Memory B cell (primary cell): Measurements from ENCODE around the gene BSND.

Experiments used
- ATAC-seq: fragments of 150-1000 bp; cut with Tn5 transposase; 2 replicates; pipeline ENCODE4 v1.10.0; 2021; ENCODE audit warnings: low read depth, mild to moderate bottlenecking, moderate library complexity
- DNase-seq, 2 donors: peaks; one replicate each; pipeline ENCODE4 v3.0.0; 2022; ENCODE audit warnings: low spot score in 2 of 2
- H3K27ac Mint-ChIP-seq: one replicate; pipeline ENCODE4 v1.8.0; 2022; ENCODE audit warnings: mild to moderate bottlenecking, moderate library complexity, mixed read lengths
- H3K27me3 Mint-ChIP-seq: one replicate; pipeline ENCODE4 v1.8.0; 2022; ENCODE audit warnings: mixed read lengths
- H3K36me3 Mint-ChIP-seq: one replicate; pipeline ENCODE4 v1.8.0; 2022; ENCODE audit warnings: mild to moderate bottlenecking, mixed read lengths
- H3K4me1 Mint-ChIP-seq: one replicate; pipeline ENCODE4 v1.8.0; 2022; ENCODE audit warnings: mixed read lengths
- H3K4me3 Mint-ChIP-seq: one replicate; pipeline ENCODE4 v1.8.0; 2022; ENCODE audit warnings: mild to moderate bottlenecking, moderate library complexity, mixed read lengths
- H3K9me3 Mint-ChIP-seq: one replicate; pipeline ENCODE4 v1.8.0; 2022; ENCODE audit warnings: mixed read lengths

BSND gene

DNA sequence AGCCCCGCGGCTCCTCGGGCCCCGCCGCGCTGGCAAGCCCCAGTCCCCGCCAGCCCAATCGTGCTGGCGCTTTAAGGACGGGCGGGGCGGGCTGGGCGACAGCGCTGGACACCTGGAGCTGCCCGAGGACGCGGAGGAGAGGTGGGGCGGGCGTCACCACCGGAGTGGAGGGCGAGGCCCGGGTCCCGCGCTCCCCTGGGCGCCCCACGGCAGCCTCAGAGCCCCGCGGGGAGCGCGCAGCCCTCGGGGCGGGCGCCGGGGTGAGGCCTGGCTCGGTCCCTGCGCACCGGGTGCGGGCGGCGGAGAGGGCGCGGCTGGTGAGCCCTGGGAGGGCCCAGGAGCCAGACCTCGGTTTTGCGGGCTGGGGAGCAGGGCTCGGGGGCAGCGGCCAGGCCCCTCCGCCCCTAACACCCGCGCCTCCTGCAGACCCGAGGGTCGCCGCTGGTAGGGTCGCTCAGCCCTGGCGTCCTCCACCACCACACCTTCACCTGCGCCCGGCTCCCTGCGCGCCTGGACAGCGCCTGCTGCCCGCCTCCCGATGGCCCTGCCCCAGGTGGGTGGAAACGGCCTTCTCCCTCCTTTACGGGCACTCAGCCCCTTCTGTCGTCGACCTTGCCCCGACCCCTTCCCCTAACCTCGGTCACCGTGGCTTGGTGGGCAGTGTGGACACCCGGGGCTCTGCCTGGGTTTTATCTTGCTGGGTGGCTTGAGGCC, 18.0 kb upstream of the BSND start, which contains the start of gene TMEM61:
TMEM61 (plus strand) TSS at position 101 of the 714 bp plus-strand sequence; CDS start at position 539, 438 bp downstream.
- H3K27ac Mint-ChIP-seq: no peak within 1 kb of the TSS
- DNase-seq (no peak), ATAC-seq (no peak)
- no peaks in the 10 kb centered on the region for H3K4me1 Mint-ChIP-seq
- H3K36me3 Mint-ChIP-seq: no peaks in the 10 kb centered on the region
- H3K4me3 Mint-ChIP-seq: no peak within 1 kb of the TSS
- H3K9me3 Mint-ChIP-seq: no peaks in the 10 kb centered on the region
- H3K27me3 Mint-ChIP-seq: peaks cover 20% of the 10 kb centered on the region

DNA sequence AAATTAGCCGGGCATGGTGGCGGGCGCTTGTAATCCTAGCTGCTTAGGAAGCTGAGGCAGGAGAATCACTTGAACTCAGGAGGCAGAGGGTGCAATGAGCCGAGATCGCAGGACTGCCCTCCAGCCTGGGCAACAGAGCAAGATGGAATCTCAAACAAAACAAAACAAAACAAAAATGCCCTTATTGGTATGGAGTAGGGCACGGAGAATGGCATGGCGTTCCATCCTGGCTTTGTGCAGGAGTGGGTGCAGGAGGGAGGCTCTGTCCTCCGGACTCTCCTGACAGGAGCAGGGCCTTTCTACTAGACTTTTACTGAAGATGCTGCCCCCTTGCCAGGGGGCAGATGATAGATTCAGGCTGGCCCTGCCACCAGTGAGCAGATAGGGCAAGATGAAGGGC, 17.3 kb upstream of the BSND start:
- no peak for ATAC-seq

DNA sequence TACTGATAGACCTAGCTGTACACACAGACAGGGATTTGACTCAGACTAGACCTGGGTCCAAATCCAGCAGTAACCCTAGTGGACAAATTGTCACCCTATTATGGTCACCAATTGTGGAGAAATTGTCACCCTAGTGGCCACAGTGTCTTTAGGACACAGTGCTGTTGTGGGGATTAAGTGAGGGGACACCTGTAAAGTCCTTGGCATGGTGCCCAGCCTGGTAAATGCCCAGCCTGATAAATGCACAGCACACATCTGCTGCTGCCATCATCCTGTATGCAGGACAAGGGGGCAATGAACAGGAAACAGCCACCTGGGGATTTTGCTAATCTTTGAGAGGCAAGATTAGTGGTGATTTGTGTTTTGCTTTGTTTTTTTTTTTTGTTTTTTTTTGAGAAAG, 16.0 kb upstream of the BSND start:
- DNase-seq (no peak), ATAC-seq (no peak)
- Mint-ChIP-seq H3K9me3 (no peaks in the 10 kb centered on the region), H3K36me3 (no peaks in the 10 kb centered on the region), H3K27me3 (peaks cover 22% of the 10 kb centered on the region), H3K4me3 (no peak overlapping the region), H3K4me1 (no peaks in the 10 kb centered on the region), H3K27ac (no peak overlapping the region)

More for the DNA sequence above, 17.3 kb upstream of the BSND start:
- Mint-ChIP-seq H3K36me3 (no peaks in the 10 kb centered on the region), H3K27ac (no peak overlapping the region), H3K4me1 (no peaks in the 10 kb centered on the region), H3K9me3 (no peaks in the 10 kb centered on the region), H3K4me3 (no peak overlapping the region), H3K27me3 (peaks cover 19% of the 10 kb centered on the region)
- DNase-seq: no peak

DNA sequence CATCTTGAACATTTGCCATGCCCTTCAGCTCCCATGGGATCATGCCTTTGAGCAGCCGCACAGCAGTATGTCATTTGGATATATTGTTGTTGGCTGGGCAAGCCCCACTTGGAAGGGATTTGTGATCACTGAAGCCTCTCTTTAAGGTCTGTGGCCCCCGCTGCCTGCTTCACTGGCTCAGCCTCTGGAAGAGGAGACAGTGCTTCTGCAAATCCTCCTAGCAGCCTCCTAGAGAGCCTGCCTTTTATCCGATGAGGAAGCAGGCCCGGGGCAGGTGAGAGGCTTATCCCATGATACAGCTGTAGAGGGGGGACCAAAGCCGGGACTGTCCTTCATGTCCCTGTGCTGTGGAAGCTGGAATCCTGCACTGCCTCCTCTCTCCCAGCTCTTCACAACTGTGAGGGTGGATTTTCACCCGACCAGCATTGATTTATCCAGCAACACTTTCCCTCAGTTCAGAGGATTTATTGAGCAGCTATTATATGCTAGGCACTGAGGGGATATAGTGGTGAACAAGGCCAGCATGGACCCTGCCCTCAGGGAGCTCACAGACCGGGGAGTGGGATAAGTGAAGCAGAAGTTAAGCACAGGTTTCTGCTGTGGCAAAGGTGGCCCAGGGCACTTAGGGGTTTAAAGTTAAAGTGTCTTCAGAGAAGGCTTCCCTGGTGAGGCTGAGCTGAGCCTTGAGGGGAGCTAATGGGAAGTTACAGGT, 14.4 kb upstream of the BSND start:
- H3K4me3 Mint-ChIP-seq: no peak overlapping the region
- no peak for DNase-seq
- H3K36me3 Mint-ChIP-seq: no peaks in the 10 kb centered on the region
- peaks cover 19% of the 10 kb centered on the region for H3K27me3 Mint-ChIP-seq
- H3K27ac Mint-ChIP-seq: no peak overlapping the region
- no peaks in the 10 kb centered on the region for H3K9me3 Mint-ChIP-seq
- ATAC-seq: no peak
- H3K4me1 Mint-ChIP-seq: no peaks in the 10 kb centered on the region

DNA sequence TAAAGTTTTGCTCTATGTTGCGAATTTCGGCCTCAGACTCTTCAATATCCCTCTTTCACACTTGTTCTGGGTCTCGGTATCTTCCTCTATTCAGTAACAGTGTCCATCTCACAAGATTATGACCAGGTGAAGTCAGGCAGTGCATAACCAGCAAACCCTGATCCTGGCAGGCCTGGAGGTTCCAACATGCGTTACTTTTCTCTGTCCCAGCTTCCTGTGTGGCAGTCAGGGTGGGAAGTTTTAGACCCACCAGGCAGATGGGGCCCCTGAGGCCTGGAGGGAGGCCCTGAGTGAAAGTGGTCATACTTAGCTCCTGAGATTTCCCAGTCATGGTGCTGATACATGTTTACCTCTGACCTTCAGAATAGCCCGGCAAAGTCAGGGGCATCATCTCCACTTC, 13.2 kb upstream of the BSND start:
- H3K27ac Mint-ChIP-seq: no peak overlapping the region
- no peak for DNase-seq
- H3K27me3 Mint-ChIP-seq: peaks cover 14% of the 10 kb centered on the region
- no peaks in the 10 kb centered on the region for H3K36me3 Mint-ChIP-seq
- no peak for ATAC-seq
- H3K9me3 Mint-ChIP-seq: no peaks in the 10 kb centered on the region
- no peak overlapping the region for H3K4me3 Mint-ChIP-seq
- H3K4me1 Mint-ChIP-seq: no peaks in the 10 kb centered on the region

DNA sequence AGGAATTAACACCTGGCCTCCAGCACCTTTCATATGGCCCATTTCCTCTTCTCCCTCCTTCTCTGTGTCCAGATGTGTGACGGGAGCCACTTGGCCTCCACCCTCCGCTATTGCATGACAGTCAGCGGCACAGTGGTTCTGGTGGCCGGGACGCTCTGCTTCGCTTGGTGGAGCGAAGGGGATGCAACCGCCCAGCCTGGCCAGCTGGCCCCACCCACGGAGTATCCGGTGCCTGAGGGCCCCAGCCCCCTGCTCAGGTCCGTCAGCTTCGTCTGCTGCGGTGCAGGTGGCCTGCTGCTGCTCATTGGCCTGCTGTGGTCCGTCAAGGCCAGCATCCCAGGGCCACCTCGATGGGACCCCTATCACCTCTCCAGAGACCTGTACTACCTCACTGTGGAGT, 12.7 kb upstream of the BSND start:
- Mint-ChIP-seq H3K4me3 (no peak overlapping the region), H3K27me3 (peaks cover 12% of the 10 kb centered on the region), H3K27ac (no peak overlapping the region), H3K9me3 (no peaks in the 10 kb centered on the region), H3K4me1 (no peaks in the 10 kb centered on the region), H3K36me3 (no peaks in the 10 kb centered on the region)
- DNase-seq (no peak), ATAC-seq (no peak)

DNA sequence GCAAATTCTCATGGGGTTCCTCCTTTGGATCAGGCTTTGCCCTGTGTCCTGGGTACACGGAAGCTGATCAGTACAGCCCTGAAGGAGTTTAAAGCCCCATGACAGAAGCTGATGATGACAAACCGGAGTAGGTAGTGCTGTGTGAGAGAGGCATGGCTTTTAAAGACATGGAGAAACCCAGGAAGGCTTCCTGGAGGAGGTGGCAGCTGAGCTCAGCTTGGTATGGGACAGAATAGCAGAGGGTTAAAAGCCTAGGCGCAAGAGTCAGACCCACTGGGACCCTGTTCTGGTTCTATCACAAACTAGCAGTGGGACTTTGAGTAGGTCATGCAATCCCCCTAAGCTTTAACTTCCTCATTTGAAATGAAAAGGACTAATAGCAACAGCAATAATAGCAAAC, 12.2 kb upstream of the BSND start:
- H3K27me3 Mint-ChIP-seq: peaks cover 8% of the 10 kb centered on the region
- ATAC-seq: no peak
- no peak for DNase-seq
- H3K27ac Mint-ChIP-seq: no peak overlapping the region
- no peaks in the 10 kb centered on the region for H3K36me3 Mint-ChIP-seq
- H3K4me3 Mint-ChIP-seq: no peak overlapping the region
- H3K9me3 Mint-ChIP-seq: no peaks in the 10 kb centered on the region
- no peaks in the 10 kb centered on the region for H3K4me1 Mint-ChIP-seq

DNA sequence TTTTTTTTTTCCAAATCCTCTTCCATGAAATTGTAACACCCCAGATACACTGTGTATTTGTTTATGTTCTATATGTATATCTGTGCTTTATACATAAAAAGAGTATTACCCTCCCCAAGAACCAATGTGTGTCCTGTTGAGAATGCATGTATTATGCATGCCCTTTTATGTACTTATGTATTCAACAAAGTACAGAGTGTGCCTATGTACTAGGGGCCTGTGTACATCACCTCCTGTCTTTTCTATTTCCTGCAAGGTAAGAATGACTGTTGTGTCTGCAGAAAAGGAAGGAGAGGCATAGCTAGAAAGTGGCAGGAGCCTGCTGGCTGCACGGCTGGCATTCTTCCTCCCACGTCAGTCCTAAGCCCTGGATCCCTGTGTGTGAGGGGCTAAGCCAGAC, 11.3 kb upstream of the BSND start:
- DNase-seq: no peak
- Mint-ChIP-seq H3K36me3 (no peaks in the 10 kb centered on the region), H3K27ac (no peak overlapping the region), H3K9me3 (no peaks in the 10 kb centered on the region), H3K4me1 (no peaks in the 10 kb centered on the region), H3K4me3 (no peak overlapping the region), H3K27me3 (peaks cover 3% of the 10 kb centered on the region)
- no peak for ATAC-seq

DNA sequence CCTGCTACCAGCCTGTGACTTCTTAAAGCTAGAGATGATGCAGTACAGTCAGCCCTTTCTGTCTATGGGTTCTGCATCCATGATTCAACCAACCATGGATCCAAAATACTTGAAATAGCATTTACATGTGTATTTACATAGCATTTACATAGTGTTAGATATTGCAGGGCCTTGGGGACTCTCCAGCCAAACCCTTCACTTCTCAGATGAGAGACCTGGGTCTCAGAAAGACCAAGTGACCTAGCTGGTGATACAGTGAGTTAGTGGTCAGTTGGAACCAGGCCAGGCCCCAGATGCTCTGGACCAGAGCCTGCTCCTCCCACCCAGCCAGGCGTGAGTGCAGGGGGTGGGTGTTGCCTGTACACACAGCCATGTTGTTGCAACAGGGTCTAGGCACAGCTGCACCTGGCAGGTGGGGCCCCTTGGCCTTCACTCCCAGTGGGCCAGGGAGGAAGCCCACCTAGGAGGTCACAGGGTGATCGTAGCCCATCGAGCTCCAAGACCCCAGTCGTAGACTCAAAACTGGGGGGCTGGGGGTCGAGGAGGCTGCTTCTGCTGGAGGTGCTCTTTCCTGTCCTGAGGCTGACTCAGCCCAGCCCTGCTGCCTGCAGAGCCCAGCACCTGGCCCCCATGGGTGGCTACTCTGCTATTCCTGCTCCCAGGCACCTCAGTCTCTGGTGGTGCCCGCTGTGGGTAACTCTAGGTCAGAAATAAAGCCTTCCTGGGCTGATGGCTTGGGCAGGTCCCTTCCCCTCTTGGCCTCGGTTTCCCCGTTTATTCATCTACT, 10.6 kb upstream of the BSND start:
- H3K9me3 Mint-ChIP-seq: no peaks in the 10 kb centered on the region
- no peak for ATAC-seq
- H3K4me3 Mint-ChIP-seq: no peak overlapping the region
- no peaks in the 10 kb centered on the region for H3K36me3 Mint-ChIP-seq
- no peak for DNase-seq
- no peaks in the 10 kb centered on the region for H3K4me1 Mint-ChIP-seq
- H3K27me3 Mint-ChIP-seq: peaks cover 3% of the 10 kb centered on the region
- no peak overlapping the region for H3K27ac Mint-ChIP-seq

DNA sequence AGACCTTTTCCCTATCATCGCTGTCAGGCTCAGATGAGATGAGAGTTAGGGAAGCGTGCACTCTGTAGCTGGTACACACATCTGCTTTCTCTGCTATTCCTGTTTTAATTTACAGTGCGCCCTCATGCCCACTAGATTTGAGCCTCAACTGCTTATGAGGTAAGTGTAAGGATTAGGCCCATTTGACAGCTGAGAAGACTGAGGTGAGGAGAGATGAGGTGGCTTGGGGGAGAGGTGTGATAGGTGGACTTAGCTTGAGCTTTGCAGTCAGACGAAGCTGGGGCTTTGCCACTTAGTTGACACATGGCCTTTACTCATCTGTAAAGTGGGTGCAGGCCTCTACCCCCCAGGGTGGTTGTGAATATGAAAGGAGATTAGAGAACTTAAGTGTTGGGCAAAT, 9.8 kb upstream of the BSND start:
- H3K4me1 Mint-ChIP-seq: no peaks in the 10 kb centered on the region
- H3K27me3 Mint-ChIP-seq: peaks cover 3% of the 10 kb centered on the region
- DNase-seq (no peak), ATAC-seq (no peak)
- H3K9me3 Mint-ChIP-seq: no peaks in the 10 kb centered on the region
- H3K4me3 Mint-ChIP-seq: no peak overlapping the region
- H3K36me3 Mint-ChIP-seq: no peaks in the 10 kb centered on the region
- no peak overlapping the region for H3K27ac Mint-ChIP-seq

DNA sequence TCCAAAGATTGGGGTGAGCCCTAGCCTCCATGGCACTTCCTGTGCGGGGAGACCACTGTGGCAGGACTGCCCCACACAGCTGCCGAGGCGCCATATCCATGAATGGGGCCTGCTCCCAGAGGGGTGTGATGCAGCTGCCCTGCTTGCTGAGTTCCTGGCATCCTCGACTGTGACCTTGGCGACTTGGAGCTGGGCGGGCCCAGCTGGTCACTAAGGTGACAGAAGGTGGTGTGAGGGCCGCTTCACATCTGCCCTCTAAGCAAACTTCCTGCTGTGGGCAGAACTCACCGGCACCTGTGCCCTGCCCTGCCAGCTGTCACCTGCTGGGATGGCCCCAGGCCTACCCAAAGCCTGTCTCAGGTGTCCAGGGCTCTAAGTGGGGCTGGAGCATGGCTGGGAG, 9.3 kb upstream of the BSND start:
- peaks cover 5% of the 10 kb centered on the region for H3K27me3 Mint-ChIP-seq
- no peak overlapping the region for H3K27ac Mint-ChIP-seq
- no peaks in the 10 kb centered on the region for H3K36me3 Mint-ChIP-seq
- no peak for ATAC-seq
- no peak for DNase-seq
- H3K4me1 Mint-ChIP-seq: no peaks in the 10 kb centered on the region
- no peak overlapping the region for H3K4me3 Mint-ChIP-seq
- no peaks in the 10 kb centered on the region for H3K9me3 Mint-ChIP-seq

DNA sequence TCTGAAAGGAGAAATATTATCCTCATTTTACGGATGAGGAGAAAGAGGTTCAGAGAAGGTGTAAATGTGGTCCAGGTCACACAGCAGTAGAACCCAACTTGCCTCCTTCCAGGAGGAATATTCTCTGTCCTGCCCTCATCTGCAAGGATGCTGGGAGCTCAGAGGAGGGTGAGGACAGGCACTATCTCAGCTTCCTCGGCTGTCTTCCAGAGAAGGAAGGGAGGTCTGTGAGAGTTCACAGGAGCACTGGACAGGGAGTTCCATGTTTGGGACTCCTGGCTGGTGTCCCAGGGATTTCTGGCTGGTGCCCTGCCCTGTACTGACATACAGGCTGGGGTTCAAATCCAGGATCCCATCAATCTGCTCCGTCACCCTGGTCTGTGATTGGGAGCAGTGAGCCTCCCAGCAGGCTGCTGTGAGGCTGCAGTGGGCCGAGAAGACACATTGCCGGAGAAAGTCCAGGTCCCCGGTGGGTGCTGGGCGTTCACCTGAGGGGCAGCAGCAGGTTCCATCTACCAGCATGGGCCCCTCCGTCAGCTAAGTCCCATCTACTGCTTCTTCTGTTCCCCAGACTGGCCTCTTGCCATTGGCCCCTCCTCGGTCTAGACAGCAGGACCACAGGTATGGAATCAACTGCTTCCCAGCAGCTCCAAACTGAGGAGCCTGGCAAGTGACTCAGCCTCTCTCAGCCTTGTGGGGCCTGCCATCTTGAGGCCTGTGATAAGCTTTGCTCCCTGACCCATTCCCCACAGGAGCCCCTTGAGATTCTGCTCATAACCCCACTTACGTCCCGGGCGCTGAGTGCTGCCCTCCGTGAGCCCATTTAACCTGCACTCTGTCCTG, 8.5 kb upstream of the BSND start:
- no peaks in the 10 kb centered on the region for H3K36me3 Mint-ChIP-seq
- DNase-seq (no peak), ATAC-seq (no peak)
- H3K27me3 Mint-ChIP-seq: peaks cover 7% of the 10 kb centered on the region
- no peak overlapping the region for H3K27ac Mint-ChIP-seq
- no peaks in the 10 kb centered on the region for H3K9me3 Mint-ChIP-seq
- H3K4me1 Mint-ChIP-seq: no peaks in the 10 kb centered on the region
- H3K4me3 Mint-ChIP-seq: no peak overlapping the region

DNA sequence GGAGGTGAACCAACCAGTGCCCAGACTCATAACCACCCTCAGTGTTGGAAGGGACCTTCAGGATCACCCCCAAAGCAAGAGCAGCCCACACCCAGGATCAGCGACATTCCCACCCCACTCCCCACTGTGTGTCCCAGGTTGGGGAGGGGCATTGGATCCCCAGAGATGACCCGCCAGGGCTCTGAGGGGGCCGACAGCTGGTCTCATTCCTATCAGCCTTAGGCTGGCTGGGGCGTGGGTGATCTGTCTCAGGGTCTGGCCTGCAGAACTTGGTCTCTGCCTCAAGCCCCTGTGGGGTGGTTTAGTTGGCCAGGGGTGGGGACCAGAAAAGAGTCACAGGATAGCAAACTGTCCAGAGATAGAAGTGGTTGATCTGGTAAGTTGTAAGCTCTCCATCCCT, 7.8 kb upstream of the BSND start:
- H3K9me3 Mint-ChIP-seq: no peaks in the 10 kb centered on the region
- H3K27me3 Mint-ChIP-seq: peaks cover 13% of the 10 kb centered on the region
- no peak for ATAC-seq
- no peak overlapping the region for H3K4me3 Mint-ChIP-seq
- no peaks in the 10 kb centered on the region for H3K36me3 Mint-ChIP-seq
- H3K4me1 Mint-ChIP-seq: peaks cover 2% of the 10 kb centered on the region
- no peak overlapping the region for H3K27ac Mint-ChIP-seq
- no peak for DNase-seq

DNA sequence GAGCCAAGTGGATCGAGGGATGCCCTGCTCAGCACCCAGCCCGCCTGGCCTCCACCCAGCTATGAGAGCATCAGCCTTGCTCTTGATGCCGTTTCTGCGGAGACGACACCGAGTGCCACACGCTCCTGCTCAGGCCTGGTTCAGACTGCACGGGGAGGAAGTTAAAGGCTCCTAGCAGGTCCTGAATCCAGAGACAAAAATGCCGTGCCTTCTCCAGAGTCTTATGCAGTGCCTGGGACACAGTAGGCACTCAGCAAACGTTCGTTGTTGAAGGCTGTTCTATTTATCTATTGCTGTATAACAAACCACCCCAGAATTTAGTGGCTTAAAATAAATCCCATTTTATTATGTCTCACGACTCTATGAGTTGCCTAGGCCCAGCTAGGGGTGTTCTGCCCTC, 6.8 kb upstream of the BSND start:
- no peaks in the 10 kb centered on the region for H3K36me3 Mint-ChIP-seq
- ATAC-seq: no peak
- H3K27me3 Mint-ChIP-seq: peaks cover 18% of the 10 kb centered on the region
- DNase-seq: no peak
- no peak overlapping the region for H3K27ac Mint-ChIP-seq
- no peaks in the 10 kb centered on the region for H3K9me3 Mint-ChIP-seq
- H3K4me1 Mint-ChIP-seq: peaks cover 7% of the 10 kb centered on the region
- H3K4me3 Mint-ChIP-seq: no peak overlapping the region
